ENCODE data around the gene CCR3. TPM values are rescaled to one million over a fixed set of nuclear protein-coding genes. Genes with fewer than 3 reads are reported as not detected.

CCR3 gene
- total RNA-seq, 6 donors from 2014 or later = 0.13 TPM; not detected in 5

GRCh38 chr3:46291046-46291445, 48.8 kb downstream of the CCR3 start:
- H3K27me3 ChIP-seq = no peaks in the 10 kb centered on the region
- DNase-seq = no peak
- no peak overlapping the region for H3K4me3 ChIP-seq
- H3K9me3 ChIP-seq = no peaks in the 10 kb centered on the region
- ATAC-seq (ENCODE audit: low FRiP score in 2 of 2) = no peak
- TF ChIP-seq POLR2AphosphoS5 (IDR thresholded peaks at IDR 0.05) (no peak), POLR2A (IDR thresholded peaks at IDR 0.05) (no peak), CTCF (IDR thresholded peaks at IDR 0.05) (no peak), EP300 (IDR thresholded peaks at IDR 0.05) (no peak)
- H3K27ac ChIP-seq = no peak overlapping the region
- no peaks in the 10 kb centered on the region for H3K36me3 ChIP-seq
- H3K4me1 ChIP-seq = no peaks in the 10 kb centered on the region
- 84 to 86% methylated on average over 2 of the region's 2 CpGs for WGBS, 2 donors

- ATAC-seq (ENCODE audit: low FRiP score in 2 of 2) = no peak
- no peaks in the 10 kb centered on the region for H3K27me3 ChIP-seq
- TF ChIP-seq POLR2A (IDR thresholded peaks at IDR 0.05) (no peak), EP300 (IDR thresholded peaks at IDR 0.05) (no peak), POLR2AphosphoS5 (IDR thresholded peaks at IDR 0.05) (no peak), CTCF (IDR thresholded peaks at IDR 0.05) (no peak)
- H3K36me3 ChIP-seq = no peaks in the 10 kb centered on the region
- H3K27ac ChIP-seq = peak overlapping the region in 2 of 4 donors; percentile 0 to 2
- H3K4me1 ChIP-seq = peaks cover 1 to 10% (median 8%) of the 10 kb centered on the region in 4 donors
- no peak for DNase-seq
- 86 to 94% methylated on average over 2 of the region's 2 CpGs for WGBS, 2 donors
- no peaks in the 10 kb centered on the region for H3K9me3 ChIP-seq
- H3K4me3 ChIP-seq = no peak overlapping the region
These were observed 50.9 kb downstream of the CCR3 start for GRCh38 chr3:46293035-46293724.

- H3K27me3 ChIP-seq = no peaks in the 10 kb centered on the region
- no peak for TF ChIP-seq CTCF (IDR thresholded peaks at IDR 0.05)
- no peak for TF ChIP-seq POLR2AphosphoS5 (IDR thresholded peaks at IDR 0.05)
- TF ChIP-seq POLR2A (IDR thresholded peaks at IDR 0.05) = no peak
- no peak for TF ChIP-seq EP300 (IDR thresholded peaks at IDR 0.05)
- no peak overlapping the region for H3K4me3 ChIP-seq
- no peaks in the 10 kb centered on the region for H3K36me3 ChIP-seq
- DNase-seq = no peak
- no peak for ATAC-seq (ENCODE audit: low FRiP score in 2 of 2)
- H3K9me3 ChIP-seq = no peaks in the 10 kb centered on the region
- peaks cover 8 to 17% (median 12%) of the 10 kb centered on the region in 4 donors for H3K4me1 ChIP-seq
- WGBS, 2 donors = 68 to 79% methylated on average over 4 of the region's 4 CpGs
- peak overlapping the region in 1 of 4 donors; percentile 0 for H3K27ac ChIP-seq
These were observed 52.0 kb downstream of the CCR3 start for GRCh38 chr3:46293991-46294833.

GRCh38 chr3:46296826-46297225, 54.6 kb downstream of the CCR3 start:
- 94 to 100% methylated on average over 1 of the region's 1 CpG for WGBS, 2 donors
- peaks cover 12 to 21% (median 15%) of the 10 kb centered on the region in 4 donors for H3K4me1 ChIP-seq

More at GRCh38 chr3:46296826-46297225, 54.6 kb downstream of the CCR3 start:
- no peaks in the 10 kb centered on the region for H3K36me3 ChIP-seq
- TF ChIP-seq EP300 (IDR thresholded peaks at IDR 0.05) = no peak
- no peak for TF ChIP-seq POLR2AphosphoS5 (IDR thresholded peaks at IDR 0.05)
- no peak for TF ChIP-seq CTCF (IDR thresholded peaks at IDR 0.05)
- TF ChIP-seq POLR2A (IDR thresholded peaks at IDR 0.05) = no peak
- H3K9me3 ChIP-seq = no peaks in the 10 kb centered on the region
- ATAC-seq (ENCODE audit: low FRiP score in 2 of 2) (no peak), DNase-seq (no peak)
- H3K4me3 ChIP-seq = no peak overlapping the region
- H3K27me3 ChIP-seq = no peaks in the 10 kb centered on the region
- H3K27ac ChIP-seq = no peak overlapping the region
